GM18858 (cell line): Measurements from ENCODE around the gene SENP5.

Source experiments
- ATAC-seq: cut with Tn5 transposase; IDR thresholded peaks from one replicate; pipeline ENCODE4 v1.9.1; 2021; ENCODE audit not compliant: unreplicated experiment

Gene SENP5

GRCh38 chr3:196967412-196968232 lies 99.9 kb downstream of the SENP5 start:
- no peak for ATAC-seq

GRCh38 chr3:196968233-196969133 lies 100.8 kb downstream of the SENP5 start, which contains the start of gene PIGZ:
PIGZ (minus strand) TSS chr3:196968833; CDS start chr3:196952031, 16,802 bp downstream.
- no peak for ATAC-seq

GRCh38 chr3:196969134-196969659 lies 101.5 kb downstream of the SENP5 start:
- no peak for ATAC-seq

GRCh38 chr3:196969660-196970546 lies 102.2 kb downstream of the SENP5 start:
- ATAC-seq: no peak

DNA sequence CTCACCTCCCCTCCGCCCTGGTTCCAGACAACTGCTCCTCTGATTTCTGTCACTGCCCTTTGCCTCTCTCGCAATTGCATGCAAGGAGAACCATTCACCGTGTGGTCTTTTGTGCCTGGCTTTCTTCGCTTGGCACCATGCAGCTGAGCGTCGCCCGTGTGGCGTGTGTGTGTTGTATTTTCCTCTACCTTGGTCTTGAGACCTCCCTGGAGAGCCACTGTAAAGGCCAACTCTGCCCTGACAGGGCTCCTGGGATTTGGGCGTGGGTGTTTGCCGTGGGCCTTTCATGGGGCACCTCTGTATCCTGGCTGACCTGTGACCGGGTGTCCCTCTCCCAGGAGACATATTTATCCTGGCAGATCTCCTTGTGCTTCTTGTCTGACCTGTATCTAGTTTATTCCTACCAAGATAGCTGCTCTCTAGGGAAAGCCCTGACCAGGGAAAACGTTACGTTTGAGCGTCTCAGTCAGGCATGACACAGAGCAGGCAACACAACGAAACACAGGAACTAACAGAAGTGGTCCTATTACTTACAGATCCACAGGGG lies 102.9 kb downstream of the SENP5 start:
- ATAC-seq: no peak

DNA sequence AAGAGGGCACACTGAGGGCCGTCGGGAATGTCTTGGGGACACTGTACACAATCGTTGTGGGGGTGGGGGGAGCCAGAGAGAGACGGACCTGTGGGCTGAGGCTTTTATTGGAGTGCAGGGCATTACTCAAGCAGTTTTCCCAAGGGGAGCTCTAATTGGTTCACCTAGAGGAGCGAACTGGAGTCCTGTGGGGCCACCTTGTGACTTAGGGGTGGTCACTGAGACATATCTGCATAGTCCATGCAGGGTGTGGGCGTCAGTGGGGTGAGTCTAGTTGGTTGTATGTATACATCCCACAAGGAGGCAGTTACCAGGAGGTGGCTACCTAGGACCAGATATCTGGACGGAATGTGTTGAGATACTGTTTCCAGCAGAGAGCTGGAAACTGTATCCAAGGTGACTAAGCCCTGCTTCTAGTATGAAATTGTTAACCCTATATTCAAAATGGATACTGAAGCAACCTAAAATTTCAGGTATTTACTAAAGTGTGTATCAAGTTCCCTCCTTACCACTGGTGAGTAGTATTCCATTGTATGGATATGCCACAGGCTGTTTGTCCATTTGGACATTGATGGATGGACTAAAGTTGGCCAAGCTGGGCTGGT lies 103.5 kb downstream of the SENP5 start:
- no peak for ATAC-seq

DNA sequence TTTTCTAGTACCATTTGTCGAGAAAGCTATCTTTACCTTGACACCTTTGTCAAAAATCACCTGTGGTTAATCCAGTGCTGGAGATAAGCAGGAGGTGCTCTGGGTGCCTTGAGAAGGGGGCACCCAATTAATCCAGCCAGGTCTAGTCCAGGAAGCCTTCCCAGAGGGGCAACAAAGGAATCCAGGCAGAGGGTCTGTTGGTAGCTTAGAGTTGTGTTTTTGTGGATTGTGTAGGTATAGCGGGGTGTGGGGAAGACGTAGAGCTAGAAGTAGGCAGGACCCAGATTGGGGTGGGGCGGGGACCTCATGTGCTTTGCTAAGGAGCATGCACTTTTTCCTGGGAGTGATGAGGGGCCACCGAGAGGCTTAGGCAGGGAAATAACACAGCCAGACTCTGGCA lies 106.9 kb downstream of the SENP5 start:
- ATAC-seq: no peak

GRCh38 chr3:196975349-196975748 lies 107.6 kb downstream of the SENP5 start:
- ATAC-seq: no peak

DNA sequence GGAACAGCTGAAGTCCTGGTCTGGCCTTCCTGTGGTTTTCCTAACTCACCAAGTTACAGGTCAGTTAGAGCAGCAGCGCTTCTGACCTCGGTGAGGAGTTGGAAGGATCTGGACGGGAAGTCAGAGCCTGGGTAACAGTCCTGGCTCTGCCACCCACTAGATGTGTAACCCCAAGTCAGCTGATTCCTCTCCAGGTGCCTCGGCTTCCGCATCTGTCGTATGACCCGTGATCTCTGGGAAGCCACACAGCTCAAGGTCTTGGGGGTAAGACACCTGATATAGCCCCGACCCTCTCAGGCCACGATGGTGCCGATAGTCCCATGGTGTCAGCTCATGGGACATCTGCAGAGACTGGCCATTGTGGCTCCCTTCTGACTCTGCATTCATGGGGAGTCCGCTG lies 109.2 kb downstream of the SENP5 start:
- no peak for ATAC-seq

DNA sequence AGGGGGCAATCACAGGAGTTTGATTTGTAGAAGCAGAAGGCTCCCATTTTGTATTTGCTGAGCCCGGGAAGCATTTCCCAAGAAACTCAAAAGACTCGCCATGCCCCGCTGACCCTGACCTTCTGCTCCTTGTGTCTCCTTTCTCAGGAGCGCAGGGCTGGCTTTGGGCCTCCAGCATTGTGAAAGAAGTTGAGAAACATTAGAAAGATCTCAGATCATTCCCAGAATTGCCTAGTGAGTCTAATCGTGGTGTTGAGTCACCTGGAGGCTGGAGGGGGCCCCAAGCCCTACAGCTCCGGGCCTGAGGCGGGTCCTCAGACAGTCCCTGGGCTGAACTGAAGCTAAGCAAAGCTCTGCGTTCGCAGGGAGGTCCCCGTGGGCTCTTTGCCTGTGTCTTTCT lies 111.8 kb downstream of the SENP5 start:
- ATAC-seq: no peak

- no peak for ATAC-seq
Measured at GRCh38 chr3:196981657-196982056, 113.9 kb downstream of the SENP5 start.

DNA sequence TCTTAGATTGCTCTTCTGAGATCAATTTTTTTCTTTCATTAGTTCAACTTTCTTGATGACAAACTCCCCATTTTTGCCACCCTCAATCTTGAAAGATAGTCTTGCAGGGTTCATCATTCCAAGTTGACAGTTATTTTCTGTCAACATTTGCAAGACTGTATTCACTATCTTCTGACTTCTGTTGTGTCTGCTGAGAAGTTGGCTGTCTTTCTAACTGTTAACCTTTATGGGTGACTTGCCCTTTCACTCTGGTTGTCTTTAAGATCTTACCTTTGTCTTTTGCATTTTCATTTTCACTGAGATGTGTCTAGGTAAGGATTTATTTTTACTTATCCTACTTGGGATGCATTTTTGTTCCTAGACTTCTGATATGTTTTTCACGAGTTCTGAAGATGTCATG lies 115.5 kb downstream of the SENP5 start:
- no peak for ATAC-seq
